NCI-H82 treated with DMSO at 0.1 percent for 48 hours (cell line): ENCODE results near the gene TERB2.
"Not testable (repeated sequence)": the region's sequence is repeated elsewhere in the genome, so short reads cannot be mapped to it uniquely, and the experiment has no call there.

ENCODE experiments used
- DNase-seq: peaks from one replicate; lab custom pipeline; 2025; ENCODE audit not compliant: unreplicated experiment; lab: John Stamatoyannopoulos, UW

The TERB2 gene, protein sequence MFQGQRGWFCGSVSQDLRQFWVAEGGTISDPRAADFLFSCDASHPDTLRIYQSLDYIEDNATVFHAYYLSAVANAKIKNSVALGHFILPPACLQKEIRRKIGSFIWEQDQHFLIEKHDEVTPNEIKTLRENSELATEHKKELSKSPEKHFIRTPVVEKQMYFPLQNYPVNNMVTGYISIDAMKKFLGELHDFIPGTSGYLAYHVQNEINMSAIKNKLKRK

DNA sequence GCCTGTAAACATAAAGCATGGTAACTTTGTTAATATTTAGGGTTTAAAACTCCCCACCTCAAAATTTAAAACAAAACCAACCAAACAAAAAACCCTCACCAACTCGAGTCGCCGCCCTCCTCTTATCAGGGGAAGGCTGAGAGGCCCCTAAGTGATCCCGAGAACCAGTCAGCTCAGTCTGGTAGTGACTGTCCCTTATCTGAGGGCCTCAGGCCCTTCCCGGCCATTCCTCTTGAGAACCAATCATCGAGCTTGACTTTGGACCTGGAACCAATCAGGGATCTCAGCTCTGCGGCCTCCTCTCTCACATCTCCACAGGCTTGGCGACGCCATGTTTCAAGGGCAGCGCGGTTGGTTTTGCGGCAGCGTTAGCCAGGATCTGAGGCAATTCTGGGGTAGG is at the start of gene TERB2:
TERB2 (plus strand) TSS at position 300 of the 400 bp plus-strand sequence; CDS start at position 332, 32 bp downstream.
- DNase-seq = no peak

DNA sequence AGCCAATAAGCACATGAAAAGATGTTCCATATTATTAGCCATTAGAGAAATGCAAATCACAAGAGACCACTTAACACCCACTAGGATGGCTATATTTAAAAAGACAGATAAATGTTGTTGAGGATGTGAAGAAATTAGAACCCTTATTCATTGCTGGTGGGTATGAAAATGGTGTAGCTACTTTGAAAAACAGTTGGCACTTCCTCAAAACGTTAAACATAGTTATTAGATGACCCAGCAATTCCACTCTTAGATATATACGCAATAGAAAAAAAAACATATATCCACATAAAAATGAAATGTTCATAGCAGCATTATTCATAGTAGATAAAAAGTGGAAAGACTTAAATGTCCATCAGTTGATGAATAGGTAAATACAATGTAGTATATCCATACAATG is 47.1 kb upstream of the TERB2 start:
- DNase-seq = no peak

GRCh38 chr15:44910981-44911625 is 45.4 kb upstream of the TERB2 start:
- DNase-seq = no peak

DNA sequence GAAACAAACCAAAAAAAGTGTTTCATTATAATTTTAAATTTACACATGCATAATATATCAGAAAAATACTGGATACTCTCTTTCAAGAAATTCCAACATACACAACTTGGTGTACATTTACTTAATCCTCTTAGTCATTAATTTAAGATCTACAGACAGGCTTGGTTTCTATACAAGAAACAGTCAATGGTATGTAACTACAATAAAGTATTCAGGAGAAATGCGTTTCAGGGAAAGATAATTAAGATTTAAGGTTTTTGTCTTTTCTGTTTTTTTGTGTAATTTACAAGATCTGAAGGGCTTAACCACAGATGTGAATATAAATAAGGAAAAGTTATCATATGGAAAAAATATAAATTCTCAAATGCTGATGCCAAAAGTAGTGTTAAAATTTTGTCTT is 44.3 kb upstream of the TERB2 start:
- not testable (repeated sequence) for DNase-seq

DNA sequence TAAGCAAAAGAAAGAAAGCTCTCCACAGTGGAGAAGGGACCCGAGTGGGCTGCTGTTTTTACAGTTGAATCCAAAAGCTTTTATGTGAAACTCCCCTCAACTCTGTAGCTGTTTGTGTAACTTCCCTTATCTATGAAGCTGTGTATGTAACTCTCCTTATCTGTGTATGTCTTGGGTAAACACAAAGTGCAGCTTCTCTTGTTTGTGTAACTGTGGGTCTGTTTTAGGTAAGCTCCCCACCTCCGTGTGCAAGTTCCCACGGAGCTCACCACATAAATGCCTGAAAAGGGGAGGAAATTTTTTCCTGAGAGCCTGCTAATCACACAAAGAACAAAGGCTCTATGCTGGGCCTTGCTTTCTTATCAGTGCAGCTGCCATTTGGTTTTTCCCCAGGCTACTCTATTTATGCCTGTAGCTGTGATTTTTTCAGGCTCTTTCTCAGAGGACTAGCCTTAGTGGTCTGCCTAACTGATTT is 43.5 kb upstream of the TERB2 start:
- not testable (repeated sequence) for DNase-seq

DNA sequence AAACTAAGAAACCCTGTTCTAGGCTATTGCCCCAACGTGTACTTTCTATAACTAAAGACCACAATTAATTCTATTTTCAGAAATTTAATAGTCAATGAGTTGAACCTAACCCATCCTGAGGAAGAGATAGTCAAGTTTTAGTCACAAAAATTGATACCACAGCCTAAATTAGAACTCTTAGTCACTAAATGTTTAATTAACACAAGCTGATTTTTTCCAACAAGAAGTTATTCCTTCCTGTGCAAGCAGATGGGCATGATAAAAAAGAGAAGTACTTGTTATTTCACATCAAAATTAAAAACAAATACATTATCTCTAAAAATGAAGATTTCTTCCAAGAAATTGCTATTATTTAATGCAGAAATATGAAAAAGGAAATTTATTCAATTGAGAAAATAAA is 38.4 kb upstream of the TERB2 start:
- no peak for DNase-seq

DNA sequence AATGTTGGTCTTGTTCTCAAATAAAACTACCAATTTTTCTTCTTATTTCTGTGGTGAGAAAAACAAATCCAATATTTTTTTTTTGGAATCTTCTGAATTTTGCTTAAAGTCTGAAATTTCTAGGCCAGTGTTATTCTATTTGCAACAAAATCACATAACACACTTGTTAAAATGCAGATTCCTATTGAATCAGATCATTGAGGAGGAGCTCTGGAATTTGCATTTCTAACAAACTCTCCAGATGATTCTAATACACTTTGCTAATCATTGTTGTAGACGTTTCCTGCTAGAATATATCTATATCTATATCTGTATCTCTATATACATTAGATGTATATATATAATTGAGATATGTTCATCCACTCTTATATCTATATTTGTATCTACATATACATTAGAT is 27.8 kb upstream of the TERB2 start:
- DNase-seq = not testable (repeated sequence)

- not testable (repeated sequence) for DNase-seq
Observed at GRCh38 chr15:44930283-44930682, 26.2 kb upstream of the TERB2 start.

- not testable (repeated sequence) for DNase-seq
Observed at GRCh38 chr15:44958302-44958701, 1.8 kb downstream of the TERB2 start.

- DNase-seq = no peak
Observed at GRCh38 chr15:44968475-44968874, 12.0 kb downstream of the TERB2 start.

DNA sequence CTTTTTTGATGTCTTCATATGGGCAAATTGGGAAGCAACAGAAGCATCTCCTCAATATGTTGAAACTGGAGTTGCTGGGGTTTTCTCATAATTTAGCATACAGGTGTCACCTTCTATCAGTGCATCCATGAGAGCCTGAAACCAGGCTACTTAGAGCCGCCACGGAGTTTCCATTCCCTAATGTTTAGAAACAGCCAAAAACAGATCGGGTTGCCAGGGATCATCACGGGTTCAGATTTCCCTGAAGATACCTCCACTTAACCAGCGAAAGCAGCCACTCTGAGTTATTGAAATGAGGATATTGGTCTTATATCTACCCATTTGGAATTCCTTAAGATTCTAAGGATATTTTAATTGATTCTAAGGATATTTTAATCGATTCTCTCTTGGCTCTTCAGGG is 14.5 kb downstream of the TERB2 start:
- no peak for DNase-seq

DNA sequence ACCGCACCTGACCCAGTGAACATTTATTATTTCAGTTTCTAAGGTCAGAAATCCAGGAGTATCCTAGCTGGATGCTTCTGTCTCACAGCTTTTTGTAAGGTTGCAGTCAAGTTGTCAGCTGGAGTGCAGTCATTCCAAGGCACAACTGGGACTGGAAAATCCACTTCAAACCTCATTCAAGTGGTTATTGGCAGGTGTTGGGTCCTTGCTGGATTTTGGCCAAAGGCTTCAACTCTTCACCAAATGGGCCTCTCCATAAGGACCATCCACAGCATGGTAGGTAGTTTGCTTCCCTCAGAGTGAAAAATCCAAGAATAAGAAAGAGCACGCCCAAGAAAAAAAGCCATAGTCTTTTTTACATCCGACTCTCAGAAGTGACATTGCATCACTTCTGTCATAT is 19.7 kb downstream of the TERB2 start:
- DNase-seq = not testable (repeated sequence)

DNA sequence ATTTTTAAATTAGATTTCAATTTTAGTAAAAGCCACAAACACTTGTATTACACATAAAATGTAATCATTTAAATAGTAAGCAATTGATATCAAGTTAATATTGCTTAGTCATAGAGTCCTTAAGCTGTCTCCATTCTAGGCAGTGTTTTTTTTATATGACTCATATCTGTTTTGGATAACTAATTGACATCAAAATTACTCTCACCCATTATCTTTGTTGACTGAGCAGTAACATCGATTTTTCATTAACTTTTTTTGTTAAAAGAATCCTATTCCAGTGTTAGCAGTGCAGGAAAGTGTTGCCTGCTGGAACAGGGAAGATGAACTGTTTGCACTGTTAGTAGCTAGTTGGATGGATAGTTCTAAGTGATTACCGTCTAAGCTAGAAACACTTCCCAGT is 21.3 kb downstream of the TERB2 start:
- DNase-seq = not testable (repeated sequence)

- DNase-seq = not testable (repeated sequence)
Observed at GRCh38 chr15:44979617-44980339, 23.3 kb downstream of the TERB2 start.

DNA sequence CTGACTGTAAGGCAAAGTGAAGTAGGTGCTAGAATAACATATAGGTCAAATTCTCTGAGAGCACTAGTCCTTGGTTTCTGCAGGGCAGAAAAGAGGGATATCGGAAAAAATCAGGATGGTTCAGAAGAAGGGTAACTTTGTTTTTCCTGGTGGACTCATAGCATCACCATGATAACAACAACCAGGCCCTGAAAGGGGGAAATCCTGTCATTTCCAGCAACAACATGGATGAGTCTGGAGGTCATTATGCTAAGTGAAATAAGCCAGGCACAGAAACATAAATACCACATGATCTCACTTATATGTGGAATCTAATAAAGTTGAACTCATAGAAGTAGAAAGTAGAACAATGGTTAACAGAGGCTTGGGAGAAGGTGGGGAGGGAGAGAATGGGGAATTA is 27.7 kb downstream of the TERB2 start:
- DNase-seq = not testable (repeated sequence)

DNA sequence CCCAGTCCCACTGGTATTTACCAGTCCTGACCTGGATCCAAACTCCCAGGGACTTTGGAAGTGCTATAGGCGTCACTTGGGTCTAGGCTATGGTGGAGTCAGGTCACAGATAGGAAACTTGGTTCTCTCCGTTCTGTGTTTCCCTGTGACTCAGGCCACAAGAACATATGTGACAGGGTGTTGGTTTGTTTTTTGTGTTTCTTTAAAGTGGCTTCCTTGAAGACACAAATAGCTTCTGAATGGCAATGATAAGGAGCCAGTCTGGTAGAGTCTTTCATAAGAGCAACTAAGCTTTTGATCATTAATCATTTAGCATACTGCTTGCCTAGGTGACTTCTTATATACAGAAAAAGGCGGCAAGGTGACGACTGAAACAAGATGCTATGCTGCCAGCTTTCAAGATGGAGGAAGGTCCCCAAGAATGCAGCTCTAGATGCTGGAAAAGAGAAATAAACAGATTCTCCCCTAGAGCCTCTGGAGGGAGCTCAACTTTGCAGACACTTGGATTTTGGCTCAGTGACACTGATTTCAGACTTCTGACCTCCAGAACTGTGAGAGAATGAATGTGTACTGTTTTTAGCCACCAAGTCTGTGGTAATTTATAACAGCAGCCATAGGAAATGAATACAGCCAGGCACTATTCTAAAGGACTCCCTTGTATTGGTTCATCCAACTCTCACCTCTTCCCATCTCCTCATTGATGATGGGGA is 30.0 kb downstream of the TERB2 start:
- DNase-seq = not testable (repeated sequence)

DNA sequence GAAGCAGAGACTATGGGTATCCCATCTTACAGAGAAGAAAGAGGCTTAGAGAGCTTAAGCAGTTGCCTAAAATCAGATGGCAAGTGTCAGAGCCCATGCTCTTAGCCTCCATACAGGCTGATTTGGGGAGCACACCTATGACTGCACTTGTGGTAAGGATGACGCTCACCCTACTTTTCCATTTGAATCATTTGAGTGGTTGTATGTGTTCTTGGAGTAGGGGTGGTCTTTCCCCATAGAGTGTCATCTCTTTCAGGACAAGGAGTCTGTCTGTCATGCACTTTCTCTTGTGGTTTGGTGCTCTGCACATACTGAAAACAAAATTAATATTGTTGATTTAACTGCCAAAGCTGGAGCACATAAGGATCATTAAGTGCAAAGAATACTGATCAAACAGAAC is 31.2 kb downstream of the TERB2 start:
- not testable (repeated sequence) for DNase-seq

- not testable (repeated sequence) for DNase-seq
Observed at GRCh38 chr15:44988184-44988869, 31.8 kb downstream of the TERB2 start.

GRCh38 chr15:44988870-44989219 is 32.4 kb downstream of the TERB2 start:
- not testable (repeated sequence) for DNase-seq

DNA sequence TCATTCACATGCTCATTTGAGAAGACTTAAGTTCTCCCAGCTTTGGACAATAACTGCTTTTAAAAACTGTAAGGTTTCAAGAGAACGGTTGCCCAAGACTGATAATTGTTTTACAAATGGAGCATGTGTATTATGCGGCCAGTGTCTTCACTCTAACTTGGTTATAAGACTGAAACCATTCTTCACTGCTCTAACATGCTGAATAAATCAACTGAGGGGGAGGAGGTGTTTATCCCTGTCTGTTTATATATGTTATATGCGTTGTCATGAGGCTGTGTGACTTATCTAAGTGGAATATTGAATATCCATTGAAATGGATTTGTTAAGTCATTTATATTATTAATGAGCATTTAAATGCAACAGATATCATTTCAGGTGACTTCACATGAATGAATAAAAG is 41.1 kb downstream of the TERB2 start:
- not testable (repeated sequence) for DNase-seq

DNA sequence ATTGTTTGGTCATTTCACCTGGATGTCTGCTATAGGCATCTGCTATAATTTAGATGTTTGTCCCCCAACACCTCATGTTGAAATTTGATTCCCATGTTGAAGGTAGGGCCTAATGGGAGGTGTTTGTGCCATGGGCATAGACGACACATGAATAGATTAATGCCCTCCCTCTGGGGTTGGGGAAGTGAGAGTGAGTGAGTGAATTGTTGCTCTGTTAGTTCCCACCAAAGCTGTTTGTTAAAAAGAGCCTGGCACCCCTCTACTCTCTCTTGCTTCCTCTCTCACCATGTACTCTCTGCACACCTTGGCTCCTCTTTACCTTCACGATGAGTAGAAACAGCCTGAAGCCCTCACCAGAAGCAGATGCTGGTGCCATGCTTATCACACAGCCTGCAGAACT is 42.6 kb downstream of the TERB2 start:
- no peak for DNase-seq
